COLO668 (cell line): ENCODE data around the gene SPDYE3.
"Not testable (repeated sequence)": the region's sequence is repeated elsewhere in the genome, so short reads cannot be mapped to it uniquely, and the experiment has no call there.

Source experiments
- DNase-seq: peaks from one replicate; lab custom pipeline; 2025; ENCODE audit not compliant: unreplicated experiment; lab: John Stamatoyannopoulos, UW

SPDYE3 gene, protein sequence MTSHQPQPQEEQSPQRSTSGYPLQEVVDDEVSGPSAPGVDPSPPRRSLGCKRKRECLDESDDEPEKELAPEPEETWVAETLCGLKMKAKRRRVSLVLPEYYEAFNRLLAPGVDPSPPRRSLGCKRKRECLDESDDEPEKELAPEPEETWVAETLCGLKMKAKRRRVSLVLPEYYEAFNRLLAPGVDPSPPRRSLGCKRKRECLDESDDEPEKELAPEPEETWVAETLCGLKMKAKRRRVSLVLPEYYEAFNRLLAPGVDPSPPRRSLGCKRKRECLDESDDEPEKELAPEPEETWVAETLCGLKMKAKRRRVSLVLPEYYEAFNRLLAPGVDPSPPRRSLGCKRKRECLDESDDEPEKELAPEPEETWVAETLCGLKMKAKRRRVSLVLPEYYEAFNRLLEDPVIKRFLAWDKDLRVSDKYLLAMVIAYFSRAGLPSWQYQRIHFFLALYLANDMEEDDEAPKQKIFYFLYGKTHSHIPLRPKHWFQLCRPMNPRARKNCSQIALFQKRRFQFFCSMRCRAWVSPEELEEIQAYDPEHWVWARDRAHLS

DNA sequence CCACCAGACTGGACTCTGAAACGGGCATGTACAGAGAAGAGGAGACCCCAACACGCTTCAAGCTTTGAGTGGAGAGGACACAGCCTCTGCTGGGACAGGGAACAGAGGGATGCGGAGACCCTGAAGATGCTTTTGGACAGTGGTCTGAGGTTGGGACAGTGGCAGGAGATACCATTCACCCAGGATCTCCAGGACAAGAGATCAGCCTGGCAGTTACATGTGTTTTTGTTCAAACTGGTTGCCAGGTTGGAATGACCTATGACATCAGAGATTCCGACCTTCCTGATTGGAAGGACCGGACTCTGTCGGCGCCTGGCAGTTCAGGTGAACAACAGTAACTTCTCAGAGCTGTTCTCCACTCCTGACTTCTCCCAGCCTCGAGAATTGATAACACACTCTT, at the start of gene SPDYE3:
Gene SPDYE3, plus strand, starts transcription at position 301 of the 400 bp plus-strand sequence. CDS start 184 bp downstream, outside the sequence.
- DNase-seq, result not testable (repeated sequence)

DNA sequence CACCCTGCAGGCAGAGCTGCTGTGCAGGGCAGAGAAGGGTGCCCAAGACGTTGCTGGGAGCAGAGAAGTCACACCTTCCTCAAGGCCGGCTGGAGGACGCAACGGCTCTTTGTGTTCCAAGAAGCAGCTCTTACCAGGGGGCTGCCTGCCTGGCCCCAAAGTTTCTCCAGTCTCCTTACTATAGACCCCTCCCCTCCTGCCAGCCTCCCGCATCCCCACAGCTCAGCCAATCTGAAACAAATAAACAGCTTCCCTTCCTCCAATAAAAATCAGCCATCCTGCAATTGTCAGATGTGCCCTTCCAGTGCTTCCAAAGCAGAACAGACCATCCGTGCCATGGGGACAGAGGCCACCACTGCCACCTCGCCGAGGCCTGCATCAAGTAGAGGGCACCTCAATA, 47.5 kb upstream of the SPDYE3 start:
- not testable (repeated sequence) for DNase-seq

DNA sequence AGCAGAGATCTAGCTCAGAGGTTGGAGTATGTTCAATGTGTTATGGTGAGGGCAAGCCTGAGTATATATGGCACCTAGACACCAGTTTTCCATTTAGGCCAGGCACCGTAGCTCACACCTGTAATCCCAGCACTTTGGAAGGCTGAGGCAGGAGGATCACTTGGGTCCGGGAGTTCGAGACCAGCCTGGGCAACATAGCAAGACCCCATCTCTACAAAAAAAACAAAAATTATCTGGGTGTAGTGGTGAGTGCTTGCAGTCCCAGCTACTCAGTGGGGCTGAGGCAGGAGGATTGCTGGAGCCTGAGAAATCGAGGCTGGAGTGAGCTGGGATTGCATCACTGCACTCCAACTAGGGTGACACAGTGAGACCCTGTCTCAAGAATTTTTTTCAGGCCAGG, 44.6 kb upstream of the SPDYE3 start:
- DNase-seq, result not testable (repeated sequence)

DNA sequence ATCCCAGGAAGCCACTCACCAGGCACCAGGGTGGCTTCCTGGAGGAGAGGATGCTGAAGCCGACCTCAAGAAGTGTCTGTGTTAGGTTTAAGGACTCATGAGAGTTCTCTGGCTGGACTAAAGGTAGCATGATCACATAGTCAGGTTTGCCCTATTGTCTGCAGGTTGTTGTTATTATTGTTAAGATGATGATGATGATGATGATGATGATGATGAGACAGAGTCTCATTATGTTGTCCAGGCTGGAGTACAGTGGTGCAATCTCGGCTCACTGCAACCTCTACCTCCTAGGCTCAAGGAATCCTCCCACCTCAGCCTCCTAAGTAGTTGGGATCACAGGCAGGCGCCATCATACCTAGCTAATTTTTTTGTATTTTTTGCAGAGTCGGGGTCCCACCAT, 43.3 kb upstream of the SPDYE3 start:
- not testable (repeated sequence) for DNase-seq

DNA sequence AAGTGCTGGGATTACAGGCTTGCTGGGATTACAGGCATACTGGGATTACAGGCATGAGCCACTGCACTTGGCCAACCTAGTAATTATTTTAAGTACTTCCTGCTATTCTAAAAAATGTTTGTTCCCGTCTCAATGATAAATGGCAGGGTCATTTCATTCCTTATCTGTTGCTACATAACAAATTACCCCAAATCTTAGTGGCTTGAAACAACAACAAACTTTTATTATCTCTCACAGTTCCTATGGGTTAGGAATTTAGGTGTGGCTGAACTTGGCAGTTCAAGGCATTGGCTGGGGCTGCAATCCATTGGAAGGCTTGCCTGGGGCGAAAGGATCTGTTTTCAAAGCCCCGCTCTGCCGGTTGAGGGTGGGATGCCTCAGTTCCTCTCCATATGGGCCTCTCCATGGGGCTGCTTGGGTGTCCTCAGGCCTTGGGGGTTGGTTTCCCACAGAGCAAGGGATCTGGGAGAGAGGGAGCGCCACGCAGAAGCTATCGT, 42.8 kb upstream of the SPDYE3 start:
- DNase-seq, result not testable (repeated sequence)

DNA sequence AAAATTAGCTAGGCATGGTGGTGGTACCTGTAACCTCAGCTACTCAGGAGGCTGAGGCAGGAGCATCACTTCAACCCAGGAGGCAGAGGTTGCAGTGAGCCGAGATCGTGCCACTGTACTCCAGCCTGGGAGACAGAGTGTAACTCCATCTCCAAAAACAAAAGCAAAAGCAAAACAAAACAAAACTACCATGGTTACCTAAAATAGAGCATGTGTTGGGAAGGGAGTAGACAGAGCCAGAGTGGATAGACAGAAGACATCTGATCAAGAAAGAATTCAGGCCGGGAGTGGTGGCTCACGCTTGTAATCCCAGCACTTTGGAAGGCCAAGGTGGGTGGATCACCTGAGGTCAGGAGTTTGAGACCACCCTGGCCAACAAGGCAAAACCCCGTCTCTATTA, 41.7 kb upstream of the SPDYE3 start:
- not testable (repeated sequence) for DNase-seq

DNA sequence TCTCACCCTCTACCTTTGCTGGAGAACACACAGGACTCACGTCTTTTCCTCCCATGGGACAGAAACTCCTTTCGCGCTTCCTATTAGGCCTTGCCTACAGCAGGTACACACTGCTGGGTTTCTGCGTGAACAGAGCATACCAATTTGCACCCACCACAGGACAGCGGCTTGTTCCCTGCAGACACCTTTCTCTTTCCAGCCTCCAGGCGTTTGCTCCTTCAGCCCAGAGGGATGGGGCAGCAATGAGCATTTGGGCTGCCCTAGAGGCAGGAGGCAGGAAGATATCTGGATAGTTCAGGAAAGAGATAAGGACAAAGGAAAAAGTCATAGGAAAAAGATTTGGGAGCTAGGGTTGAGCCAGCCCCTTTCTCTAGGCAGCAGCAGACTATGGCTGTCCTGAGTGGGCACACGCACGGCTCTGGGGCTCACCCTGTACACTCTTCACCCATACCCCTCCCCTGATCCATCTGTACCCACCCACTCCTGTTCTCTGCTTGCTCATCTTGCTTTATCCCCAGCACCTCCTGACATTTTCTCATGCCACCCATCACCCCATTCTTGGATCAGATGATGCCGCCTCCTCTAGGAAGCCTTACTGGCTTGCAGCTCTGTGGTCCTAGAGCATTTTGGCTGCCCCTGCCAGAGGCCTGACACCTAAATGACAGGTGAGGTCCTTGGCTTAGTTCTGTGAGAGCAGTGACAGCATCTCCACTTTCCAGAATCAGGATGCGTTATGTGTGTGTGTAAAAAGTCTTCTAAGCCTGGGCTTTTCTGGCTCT, 40.7 kb upstream of the SPDYE3 start:
- DNase-seq, result no peak

DNA sequence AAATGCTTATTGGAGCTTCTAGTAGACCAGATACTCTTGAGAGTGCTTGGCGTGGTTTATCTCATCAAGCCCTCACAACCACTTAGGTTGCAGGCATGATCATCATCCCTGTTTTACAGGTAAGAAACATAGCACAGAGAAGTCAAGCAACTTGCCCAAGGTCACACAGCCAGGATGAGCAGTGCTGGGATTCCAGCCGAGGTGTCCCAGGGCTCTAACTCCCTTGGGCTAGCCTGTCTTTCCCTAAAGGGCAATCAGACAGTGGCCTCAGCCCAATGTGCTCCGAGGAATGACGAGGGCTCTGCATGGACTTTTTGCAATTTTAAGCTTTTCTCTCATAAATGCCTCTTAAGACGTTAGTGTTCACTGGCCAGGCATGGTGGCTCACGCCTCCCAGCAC, 39.9 kb upstream of the SPDYE3 start:
- no peak for DNase-seq

DNA sequence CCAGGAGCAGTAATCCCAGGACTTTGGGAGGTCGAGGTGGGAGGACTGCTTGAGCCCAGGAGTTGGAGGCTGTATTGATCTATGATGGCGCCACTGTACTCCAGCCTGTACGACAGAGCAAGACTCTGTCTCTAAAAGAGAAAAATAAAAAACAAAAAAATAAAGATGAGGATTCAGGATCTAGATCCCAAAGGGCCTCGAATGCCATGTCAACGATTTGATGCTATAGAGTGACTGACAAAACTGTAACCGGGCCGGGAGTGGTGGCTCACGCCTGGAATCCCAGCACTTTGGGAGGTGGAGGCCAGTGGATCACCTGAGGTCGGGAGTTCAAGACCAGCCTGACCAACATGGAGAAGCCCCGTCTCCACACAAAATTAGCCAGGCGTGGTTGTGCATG, 38.6 kb upstream of the SPDYE3 start:
- DNase-seq, result not testable (repeated sequence)

DNA sequence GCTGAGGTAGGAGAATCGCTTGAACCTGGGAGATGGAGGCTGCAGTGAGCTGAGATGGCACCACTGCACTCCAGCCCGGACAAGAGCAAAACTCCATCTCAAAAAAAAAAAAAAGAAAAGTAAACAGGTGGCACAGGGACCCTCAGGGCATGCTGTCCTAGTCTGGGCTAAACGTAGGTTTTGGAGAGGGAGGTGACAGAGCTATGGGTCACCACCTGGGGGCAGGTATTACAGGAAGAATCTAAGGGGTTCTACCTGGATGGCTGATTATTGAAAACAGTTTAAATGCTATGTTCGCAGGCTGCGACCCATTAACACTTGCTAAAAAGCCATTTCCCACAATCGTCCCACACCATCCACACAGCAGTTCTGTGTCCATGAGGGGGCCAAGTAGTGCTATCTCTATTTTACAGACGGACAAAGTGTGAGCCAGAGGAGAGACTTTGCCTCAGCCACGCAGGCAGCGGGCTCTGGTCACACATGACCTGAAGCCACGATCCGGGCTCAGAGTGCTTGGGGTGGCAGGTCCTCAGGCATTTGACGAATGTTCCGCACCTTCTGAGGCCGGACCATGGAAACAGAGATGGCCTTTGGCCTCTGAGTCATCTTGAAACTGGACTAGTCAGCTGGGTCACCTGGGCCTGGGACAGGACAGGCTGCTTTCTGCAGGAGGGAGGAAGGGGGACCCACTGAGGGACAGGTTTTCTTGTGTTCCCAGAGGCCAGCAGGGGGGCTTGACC, 38.0 kb upstream of the SPDYE3 start:
- DNase-seq, result peak; percentile 20

DNA sequence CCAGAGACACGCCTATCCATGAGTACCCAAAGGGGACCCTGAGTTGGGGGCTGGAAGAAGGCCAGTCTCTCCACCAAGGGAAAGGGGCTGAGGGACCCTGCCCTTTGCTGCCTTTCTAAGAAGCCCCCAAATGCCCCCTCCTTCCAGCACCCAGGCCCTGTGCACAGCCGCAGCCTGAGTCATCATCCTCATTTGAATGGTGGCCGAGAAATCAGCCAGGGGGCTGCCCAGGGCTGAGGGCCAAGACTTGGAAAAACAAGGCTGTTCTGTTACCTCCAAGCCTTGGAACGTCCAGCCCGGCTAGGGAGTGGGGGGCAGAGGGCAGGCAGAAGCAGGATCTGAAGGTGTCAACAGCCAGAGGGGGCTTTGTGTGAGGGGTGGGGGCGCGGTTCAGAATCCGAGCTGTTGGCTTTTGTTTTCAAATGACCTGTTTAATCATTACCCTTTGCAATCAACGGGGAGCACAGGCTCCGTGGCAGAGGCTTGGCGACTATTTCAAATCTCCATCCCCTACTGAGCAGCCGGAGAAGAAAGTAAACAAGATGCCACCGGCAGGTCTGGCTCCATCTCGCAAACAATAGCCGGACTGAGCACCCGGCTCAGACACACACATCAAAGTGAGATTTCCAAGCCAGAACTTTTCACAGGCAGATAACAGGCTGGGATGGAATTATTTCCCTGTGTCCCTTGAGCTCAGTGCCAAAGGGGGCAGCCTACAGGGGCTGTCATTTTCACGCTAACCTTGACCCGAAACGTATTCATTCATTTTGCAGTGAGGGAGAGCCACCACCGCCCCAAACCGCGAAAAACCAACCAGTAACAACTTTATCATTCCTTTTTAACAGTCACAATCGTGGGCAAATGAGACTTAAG, 37.2 kb upstream of the SPDYE3 start:
- peak; percentile 7 for DNase-seq

DNA sequence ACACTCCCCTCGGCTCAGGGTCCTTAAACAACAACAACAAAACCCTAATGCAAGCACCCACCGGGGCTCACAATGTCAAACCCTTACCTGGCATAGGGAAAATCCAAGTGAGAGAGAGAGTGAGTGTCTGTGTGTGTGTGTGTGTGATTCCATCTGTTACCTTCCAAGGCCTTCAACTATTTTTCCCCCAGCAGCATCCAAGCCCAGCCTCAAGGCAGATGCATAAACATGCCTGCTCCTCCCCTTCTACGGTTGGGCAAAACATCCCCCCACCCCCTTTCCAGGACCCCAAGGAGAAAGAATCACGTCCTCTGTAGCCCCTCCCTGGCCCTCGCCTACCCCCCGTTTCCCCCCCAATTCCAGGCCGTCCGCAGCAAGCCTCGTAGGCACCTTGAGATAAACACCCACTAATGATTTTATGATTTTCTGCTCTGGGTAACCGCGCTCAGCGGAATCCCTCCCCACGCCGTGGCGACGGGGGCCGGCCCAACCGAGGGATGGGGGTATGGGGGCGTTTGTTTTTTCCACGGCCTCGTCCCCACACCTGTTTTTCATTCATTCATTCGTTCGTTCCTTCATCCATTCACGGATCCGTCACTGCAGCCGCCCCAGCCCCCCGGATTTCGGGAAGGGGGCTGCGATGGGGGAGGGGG, 36.4 kb upstream of the SPDYE3 start:
- not testable (repeated sequence) for DNase-seq

DNA sequence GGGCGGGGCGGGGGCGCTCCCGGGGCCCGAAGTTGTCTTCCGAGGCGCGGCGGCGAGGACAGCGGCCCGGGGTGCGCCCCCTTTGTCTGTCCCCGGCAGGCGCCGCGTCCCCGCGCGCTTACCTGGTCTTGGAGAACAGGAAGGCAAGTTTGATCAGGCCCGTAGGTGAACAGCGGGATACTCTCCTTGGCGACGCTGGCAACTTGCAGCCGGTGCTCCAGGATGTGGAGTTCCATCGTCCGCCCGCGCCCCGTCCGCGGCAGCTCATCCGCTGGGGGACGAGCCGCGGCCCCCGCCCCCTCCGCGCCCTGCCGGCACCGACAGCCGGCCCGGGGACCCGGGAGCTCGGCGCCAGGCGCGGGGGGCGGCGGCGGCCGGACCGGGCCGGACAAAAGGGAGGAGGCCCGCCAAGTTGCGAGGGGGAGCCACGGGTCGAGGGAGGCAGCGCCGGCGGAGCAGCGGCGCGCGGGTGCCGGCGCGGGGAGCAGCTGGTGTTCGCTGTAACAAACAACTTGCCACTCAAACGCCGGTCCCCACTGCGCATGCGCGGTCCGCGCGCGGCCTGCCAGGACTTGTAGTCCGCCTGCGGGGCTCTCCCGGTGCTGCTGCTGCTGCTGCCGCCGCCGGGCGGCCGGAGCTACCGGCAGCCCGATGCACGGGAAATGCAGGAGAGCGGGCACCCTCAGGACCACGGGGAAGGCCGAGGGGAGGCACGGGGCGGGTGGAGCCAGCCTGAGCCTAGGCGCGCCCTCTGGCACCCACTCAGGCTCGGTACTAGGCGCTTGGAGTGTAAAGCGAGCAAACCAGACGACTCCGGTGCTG, 35.6 kb upstream of the SPDYE3 start:
- DNase-seq, result peak; percentile 97

DNA sequence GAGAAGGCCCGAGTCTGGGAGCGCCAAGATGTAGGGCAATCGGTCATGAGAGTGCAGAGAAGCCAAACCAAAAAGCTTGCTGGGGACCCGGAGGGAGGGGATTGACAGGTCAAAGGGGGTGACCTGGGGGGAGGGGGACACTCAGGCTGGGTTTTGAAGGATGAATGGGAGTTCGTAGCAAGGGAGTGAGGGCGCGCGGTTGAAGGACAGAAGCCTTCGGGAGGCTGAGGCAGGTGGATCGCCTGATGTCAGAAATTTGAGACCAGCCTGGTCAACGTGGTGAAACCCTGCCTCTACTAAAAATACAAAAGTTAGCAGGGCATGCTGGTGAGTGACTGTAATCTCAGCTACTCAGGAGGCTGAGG, 35.0 kb upstream of the SPDYE3 start:
- not testable (repeated sequence) for DNase-seq

DNA sequence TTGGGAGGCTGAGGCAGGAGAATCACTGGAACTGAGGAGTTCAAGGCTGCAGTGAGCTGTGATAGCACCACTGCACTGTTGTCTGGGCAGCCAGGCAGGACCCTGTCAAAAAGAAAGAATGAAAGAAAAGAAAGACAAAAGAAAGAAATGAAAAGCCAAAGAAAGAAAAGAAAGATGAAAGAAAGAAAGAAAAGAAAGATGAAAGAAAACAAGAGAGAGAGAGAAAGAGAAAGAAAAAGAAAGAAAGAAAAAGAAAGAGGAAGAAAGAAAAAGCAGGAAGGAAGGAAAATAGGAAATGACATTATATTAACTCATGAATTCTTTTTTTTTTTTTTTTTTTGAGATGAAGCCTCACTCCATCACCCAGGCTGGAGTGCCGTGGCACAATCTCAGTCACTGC, 32.4 kb upstream of the SPDYE3 start:
- no peak for DNase-seq

DNA sequence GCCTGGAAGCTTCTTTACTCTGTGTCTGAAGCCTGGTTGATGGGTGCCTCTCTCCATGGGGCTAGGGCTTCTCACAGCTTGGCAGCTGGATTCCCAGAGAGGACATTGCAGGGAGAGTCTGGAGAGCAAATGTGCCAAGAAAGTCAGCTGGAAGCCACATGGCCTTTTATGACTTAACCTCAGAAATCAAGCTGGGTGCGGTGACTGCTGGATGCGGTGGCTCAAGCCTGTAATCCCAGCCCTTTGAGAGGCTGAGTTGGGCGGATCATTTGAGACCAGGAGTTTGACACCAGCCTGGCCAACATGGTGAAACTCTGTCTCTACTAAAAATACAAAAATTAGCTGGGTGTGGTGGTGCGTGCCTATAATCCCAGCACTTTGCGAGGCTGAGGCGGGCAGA, 31.4 kb upstream of the SPDYE3 start:
- DNase-seq, result not testable (repeated sequence)

DNA sequence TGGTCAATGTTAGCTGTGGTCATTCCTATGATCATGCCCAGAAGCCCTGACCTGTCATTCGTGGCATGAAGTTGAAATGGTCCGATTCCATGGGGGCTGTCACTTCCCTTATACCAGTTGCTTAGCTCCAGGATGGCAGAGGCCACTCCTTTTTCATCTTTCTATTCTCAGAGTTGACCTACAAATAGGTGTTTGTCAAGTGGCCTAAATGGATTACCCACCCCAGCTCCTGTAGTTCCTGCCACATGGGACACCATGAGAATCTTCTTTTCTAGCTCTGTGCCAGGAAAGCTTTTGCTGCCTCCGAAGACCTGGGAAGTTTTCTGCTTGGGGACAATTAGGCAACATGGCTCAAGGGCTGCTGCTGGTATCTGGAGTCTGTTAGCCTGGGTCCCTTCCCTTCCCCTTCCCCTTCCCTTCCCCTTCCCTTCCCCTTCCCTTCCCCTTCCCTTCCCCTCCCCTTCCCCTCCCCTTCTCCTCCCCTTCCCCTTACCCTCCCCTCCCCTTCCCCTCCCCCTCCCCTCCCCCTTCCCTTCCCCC, 25.4 kb upstream of the SPDYE3 start:
- DNase-seq, result not testable (repeated sequence)

DNA sequence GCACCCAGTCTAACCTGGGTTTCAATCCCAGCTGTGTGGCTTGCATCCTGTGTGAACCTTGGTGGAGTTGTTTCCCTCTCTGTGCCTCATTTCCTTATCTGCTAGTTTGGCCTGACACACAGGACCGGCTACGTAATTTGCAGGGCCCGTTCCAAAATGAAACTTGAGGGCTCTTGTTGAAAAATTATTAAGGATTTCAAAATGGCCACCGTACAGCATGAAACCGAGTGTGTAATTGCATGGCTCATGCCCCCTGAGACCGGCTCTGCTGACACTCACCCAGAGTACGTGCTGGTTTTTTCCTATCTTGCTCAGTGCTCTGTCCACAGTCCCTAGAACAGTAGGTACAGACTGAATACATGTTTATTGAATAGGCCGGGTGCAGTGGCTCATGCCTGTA, 24.4 kb upstream of the SPDYE3 start:
- not testable (repeated sequence) for DNase-seq
